Endothelial cell of umbilical vein (primary cell): ENCODE measurements around the gene IPO13. TPM values are rescaled to one million over a fixed set of nuclear protein-coding genes. Genes with fewer than 3 reads are reported as not detected.

Source experiments
- BruUV-seq: library from RNA; stranded (reverse); fragments of 400-500 nt; replicated peaks from 2 replicates; lab custom pipeline; 2021; lab: Mats Ljungman, UMichigan
- CTCF ChIA-PET: fragments of 300-600, 350-600 bp; sonication (Branson Sonifier 250); formaldehyde crosslinking; loops from one replicate; lab custom pipeline; 2021; ENCODE audit warnings: antibody characterized with exemption, inconsistent platforms; lab: Charles Lee
- POLR2A ChIA-PET: fragments of 300-600, 350-600 bp; sonication (Branson Sonifier 250); formaldehyde crosslinking; loops from one replicate; lab custom pipeline; 2021; ENCODE audit warnings: antibody characterized with exemption, inconsistent platforms; lab: Charles Lee
- DNase-seq: peaks from one replicate; pipeline ENCODE4 v3.0.0-alpha.2; 2011; ENCODE audit warnings: low read depth, low spot score
- FAIRE-seq: peaks from 2 replicates; lab custom pipeline; 2011; peaks lifted over from hg19 to GRCh38; lab: Jason Lieb, UNC
- H2AFZ ChIP-seq: 2 replicates; pipeline ENCODE4 v1.6.0; 2012; ENCODE audit warnings: low read depth, low read length, control low read depth, inconsistent platforms
- H3K27ac ChIP-seq: 2 replicates; pipeline ENCODE4 v1.5.1; 2011; ENCODE audit warnings: low read depth, mild to moderate bottlenecking, control low read depth, low read length, moderate library complexity; ENCODE audit not compliant: insufficient read depth
- H3K27me3 ChIP-seq, 2 experiments: 2 replicates each; pipeline versions ENCODE4 v1.6.0 to v1.6.1; 2011; ENCODE audit warnings: low read length in 2 of 2, mixed read lengths in 1 of 2; ENCODE audit not compliant: control insufficient read depth in 2 of 2, insufficient read depth in 2 of 2
- H3K36me3 ChIP-seq, 2 experiments: 2 replicates in 1 of 2; 3 replicates in 1 of 2; pipeline ENCODE4 v1.5.1; 2011; ENCODE audit warnings: low read length in 2 of 2, mild to moderate bottlenecking in 1 of 2, moderate library complexity in 1 of 2; ENCODE audit not compliant: control insufficient read depth in 2 of 2, insufficient read depth in 2 of 2; ENCODE audit errors: extremely low read depth in 1 of 2
- H3K4me1 ChIP-seq: 3 replicates; pipeline ENCODE4 v1.5.1; 2011; ENCODE audit warnings: mild to moderate bottlenecking, low read length; ENCODE audit not compliant: control insufficient read depth, insufficient read depth; ENCODE audit errors: extremely low read depth
- H3K4me2 ChIP-seq: 2 replicates; pipeline ENCODE4 v1.6.1; 2011; ENCODE audit warnings: low read length, control low read depth, mixed read lengths; ENCODE audit not compliant: insufficient read depth
- H3K4me3 ChIP-seq, 3 experiments: fragments of 200-600 bp in 1 of 3; sonication (generic), shearing (Covaris generic) in 1 of 3; replicated peaks in 1 of 3; 2 replicates each; pipeline ENCODE4 v1.5.1; 2011 to 2016; ENCODE audit warnings: control low read depth in 3 of 3, low read length in 3 of 3, mild to moderate bottlenecking in 2 of 3, inconsistent platforms in 1 of 3, low read depth in 1 of 3, moderate library complexity in 1 of 3; ENCODE audit not compliant: insufficient read depth in 1 of 3
- H3K79me2 ChIP-seq: 2 replicates; pipeline ENCODE4 v1.6.0; 2012; ENCODE audit warnings: low read length, inconsistent platforms; ENCODE audit not compliant: control insufficient read depth, insufficient read depth
- H3K9ac ChIP-seq: replicated peaks from 2 replicates; pipeline ENCODE3; 2011; ENCODE audit warnings: low read length, control low read depth; ENCODE audit not compliant: insufficient read depth; ENCODE audit errors: extremely low read depth
- H3K9me1 ChIP-seq: replicated peaks from 3 replicates; pipeline ENCODE4 v1.6.0; 2011; ENCODE audit warnings: mild to moderate bottlenecking, low read length; ENCODE audit not compliant: control insufficient read depth, insufficient read depth; ENCODE audit errors: extremely low read depth
- H3K9me3 ChIP-seq: replicated peaks from 2 replicates; pipeline ENCODE4 v1.5.1; 2012; ENCODE audit warnings: low read length, inconsistent platforms; ENCODE audit not compliant: control insufficient read depth, insufficient read depth
- H4K20me1 ChIP-seq: replicated peaks from 2 replicates; pipeline ENCODE3; 2011; ENCODE audit warnings: mild to moderate bottlenecking, low read length; ENCODE audit not compliant: control insufficient read depth, insufficient read depth; ENCODE audit errors: extremely low read depth
- EZH2 ChIP-seq: IDR thresholded peaks from 2 replicates; pipeline ENCODE4 v1.6.1; 2012; ENCODE audit warnings: borderline replicate concordance, low read depth, mild to moderate bottlenecking, moderate library complexity, low read length, inconsistent platforms; ENCODE audit not compliant: severe bottlenecking
- FOS ChIP-seq: IDR thresholded peaks from 2 replicates; pipeline ENCODE4 v1.6.1; 2011; ENCODE audit warnings: mild to moderate bottlenecking, low read length, moderate library complexity, borderline replicate concordance; ENCODE audit not compliant: insufficient read depth
- GATA2 ChIP-seq: IDR thresholded peaks from 2 replicates; pipeline ENCODE4 v1.7.0; 2011; ENCODE audit warnings: low read depth, mild to moderate bottlenecking, moderate library complexity, mixed read lengths, low read length; ENCODE audit not compliant: insufficient read length, insufficient read depth
- JUN ChIP-seq: IDR thresholded peaks from 2 replicates; pipeline ENCODE4 v1.6.1; 2011; ENCODE audit warnings: borderline replicate concordance, low read depth; ENCODE audit not compliant: insufficient read length, insufficient read depth
- MYC ChIP-seq: IDR thresholded peaks from one replicate; pipeline ENCODE4 v1.6.1; 2011; ENCODE audit warnings: mild to moderate bottlenecking, low read depth, low read length
- POLR2A ChIP-seq: IDR thresholded peaks from 2 replicates; pipeline ENCODE4 v1.6.1; 2012; ENCODE audit warnings: low read depth, mild to moderate bottlenecking, control low read depth, low read length
- POLR2AphosphoS5 ChIP-seq: IDR thresholded peaks from 2 replicates; pipeline ENCODE4 v1.6.1; 2012; ENCODE audit warnings: low read depth, mild to moderate bottlenecking, control low read depth, low read length, moderate library complexity; ENCODE audit not compliant: insufficient read depth
- dilution Hi-C: fragments of 300-500 bp; cut with MboI; formaldehyde crosslinking; loops from one replicate; pipeline ENCODE4 v1.15.0; 2019; ENCODE audit warnings: low sequenced_read_pairs; ENCODE audit not compliant: extremely low pct_ligation_motif_present
- intact Hi-C: fragments of 100-400 bp; cut with micrococcal nuclease; formaldehyde crosslinking; loops from one replicate; pipeline ENCODE4 v1.10.0; 2022
- polyA plus RNA-seq, 4 experiments: library from polyadenylated mRNA; depleted of rRNA in 3 of 4; stranded (reverse) in 3 of 4; unstranded in 1 of 4; fragments of >200 nt; gene quantifications; 2 replicates each; pipeline versions ENCODE4 v1.2.1 to v1.2.3, GENCODE V29; 2011 to 2012; ENCODE audit warnings: missing spikeins in 1 of 4
- total RNA-seq: library from RNA; stranded (reverse); gene quantifications from 2 replicates; pipeline ENCODE4 v1.2.3, GENCODE V29; 2021
- TF ChIP-seq, protein P1 (sequence below): IDR thresholded peaks from 2 replicates; pipeline ENCODE4 v1.6.1; 2011; ENCODE audit not compliant: insufficient read depth, insufficient read length
- TF ChIP-seq, protein P2 (sequence below), 2 donors: IDR thresholded peaks; 1 replicate in 1 of 2; 2 replicates in 1 of 2; pipeline ENCODE4 v1.5.1; 2011; ENCODE audit warnings: low read length in 2 of 2, mild to moderate bottlenecking in 2 of 2, moderate library complexity in 2 of 2, control low read depth in 1 of 2, inconsistent platforms in 1 of 2, low read depth in 1 of 2; ENCODE audit not compliant: insufficient read depth in 1 of 2; ENCODE audit errors: extremely low read depth in 1 of 2

IPO13 gene
- total and polyA plus RNA-seq, 2 donors (not counting 3 experiments of a cell fraction or from before 2014, with no cell fraction given) = 28.9 to 29.3 TPM

DNA sequence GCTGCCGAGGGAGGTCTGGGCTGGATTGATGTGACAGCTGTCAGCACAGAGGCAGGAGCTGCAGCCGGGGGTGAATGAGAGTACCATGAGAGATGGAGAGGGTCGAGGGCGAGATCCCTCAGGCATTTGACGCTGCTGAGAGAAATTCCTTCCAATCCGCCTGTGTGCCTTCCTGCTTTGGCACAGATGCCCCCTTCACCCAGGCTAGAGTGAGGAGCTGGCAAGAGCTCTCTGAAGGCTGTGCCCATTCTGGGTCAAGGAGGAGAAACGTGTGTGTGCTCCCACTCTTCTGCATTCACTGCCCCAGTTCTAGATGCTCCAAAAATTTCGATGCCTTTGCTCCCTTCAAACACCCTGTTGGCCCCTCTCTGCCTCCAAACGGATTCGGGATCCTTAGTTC lies 8.4 kb upstream of the IPO13 start:
- Histone ChIP-seq H3K4me3 (no peak overlapping the region), H3K79me2 (no peaks in the 10 kb centered on the region), H3K27me3 (peaks cover 3 to 5% of the 10 kb centered on the region in 2 experiments), H3K9ac (no peak overlapping the region), H3K9me3 (no peaks in the 10 kb centered on the region), H3K36me3 (no peaks in the 10 kb centered on the region), H2AFZ (no peak overlapping the region), H3K4me1 (peaks cover 4% of the 10 kb centered on the region), H3K9me1 (no peaks in the 10 kb centered on the region), H3K27ac (no peak overlapping the region), H4K20me1 (no peaks in the 10 kb centered on the region), H3K4me2 (no peak overlapping the region)
- ChIA-PET POLR2A (no interaction called here), CTCF (interaction anchor here (1.9 to 18.1 kb wide), 2 partner anchors 109 to 174 kb away, joined by 9 to 965 read pairs; no protein-coding TSS in a partner anchor)
- intact Hi-C loops (no loop called here), dilution Hi-C loops (loop anchor here (25.0 kb wide), 1 partner anchor 176 kb away; no protein-coding TSS in a partner anchor)
- no TSS peak for BruUV-seq
- FAIRE-seq = no peak
- TF ChIP-seq MYC = no peak
- TF ChIP-seq GATA2 = no peak
- no peak for TF ChIP-seq POLR2AphosphoS5
- TF ChIP-seq JUN = no peak
- TF ChIP-seq, protein P1, sequence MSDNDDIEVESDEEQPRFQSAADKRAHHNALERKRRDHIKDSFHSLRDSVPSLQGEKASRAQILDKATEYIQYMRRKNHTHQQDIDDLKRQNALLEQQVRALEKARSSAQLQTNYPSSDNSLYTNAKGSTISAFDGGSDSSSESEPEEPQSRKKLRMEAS = no peak
- TF ChIP-seq POLR2A = no peak
- TF ChIP-seq EZH2 = no peak
- TF ChIP-seq, protein P2, sequence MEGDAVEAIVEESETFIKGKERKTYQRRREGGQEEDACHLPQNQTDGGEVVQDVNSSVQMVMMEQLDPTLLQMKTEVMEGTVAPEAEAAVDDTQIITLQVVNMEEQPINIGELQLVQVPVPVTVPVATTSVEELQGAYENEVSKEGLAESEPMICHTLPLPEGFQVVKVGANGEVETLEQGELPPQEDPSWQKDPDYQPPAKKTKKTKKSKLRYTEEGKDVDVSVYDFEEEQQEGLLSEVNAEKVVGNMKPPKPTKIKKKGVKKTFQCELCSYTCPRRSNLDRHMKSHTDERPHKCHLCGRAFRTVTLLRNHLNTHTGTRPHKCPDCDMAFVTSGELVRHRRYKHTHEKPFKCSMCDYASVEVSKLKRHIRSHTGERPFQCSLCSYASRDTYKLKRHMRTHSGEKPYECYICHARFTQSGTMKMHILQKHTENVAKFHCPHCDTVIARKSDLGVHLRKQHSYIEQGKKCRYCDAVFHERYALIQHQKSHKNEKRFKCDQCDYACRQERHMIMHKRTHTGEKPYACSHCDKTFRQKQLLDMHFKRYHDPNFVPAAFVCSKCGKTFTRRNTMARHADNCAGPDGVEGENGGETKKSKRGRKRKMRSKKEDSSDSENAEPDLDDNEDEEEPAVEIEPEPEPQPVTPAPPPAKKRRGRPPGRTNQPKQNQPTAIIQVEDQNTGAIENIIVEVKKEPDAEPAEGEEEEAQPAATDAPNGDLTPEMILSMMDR (IDR thresholded peaks at IDR 0.05; ENCODE audit: extremely low read depth in 1 of 2, insufficient read depth in 1 of 2, low read depth in 1 of 2, low read length in 2 of 2) = no peak
- no peak for TF ChIP-seq FOS
- no peak for DNase-seq
